Transverse colon (tissue), 4 donors: Measurements from ENCODE around the gene LCTL. TPM values are rescaled to one million over a fixed set of nuclear protein-coding genes. Genes with fewer than 3 reads are reported as not detected.
A peak's percentile ranks its signal among the peaks of the same experiment; 100 is the strongest.

ENCODE experiments used
- DNase-seq: peaks from one replicate; pipeline ENCODE4 v3.0.0-alpha.2; 2019
- H3K27ac ChIP-seq, 4 donors: fragments of 200-600 bp; sonication (generic); 2 replicates each; pipeline ENCODE4 v1.5.1; 2016 to 2018; ENCODE audit warnings: inconsistent platforms in 4 of 4
- H3K27me3 ChIP-seq: fragments of 200-600 bp; sonication (generic); 2 replicates; pipeline ENCODE4 v1.5.1; 2017; ENCODE audit warnings: inconsistent platforms
- H3K36me3 ChIP-seq, 4 donors: fragments of 200-600 bp; sonication (generic); 2 replicates each; pipeline ENCODE4 v1.5.1; 2017 to 2019; ENCODE audit warnings: inconsistent platforms in 4 of 4
- H3K4me1 ChIP-seq, 4 donors: fragments of 200-600 bp; sonication (generic); 2 replicates each; pipeline ENCODE4 v1.5.1; 2017 to 2020; ENCODE audit warnings: inconsistent platforms in 4 of 4
- H3K4me3 ChIP-seq, 4 donors: fragments of 200-600 bp; sonication (generic); 1 replicate in 1 of 4; 2 replicates in 3 of 4; pipeline versions ENCODE4 v1.5.1 to v1.6.1; 2017 to 2019; ENCODE audit warnings: inconsistent platforms in 4 of 4
- H3K9me3 ChIP-seq, 2 donors: fragments of 200-600 bp; sonication (generic); 2 replicates each; pipeline ENCODE4 v1.5.1; 2017 to 2019; ENCODE audit warnings: inconsistent platforms in 2 of 2
- CTCF ChIP-seq, 5 experiments: fragments of 200-600 bp in 3 of 5; fragments of 450-650 bp in 2 of 5; sonication (generic) in 3 of 5; IDR thresholded peaks; 1 replicate in 2 of 5; 2 replicates in 3 of 5; pipeline ENCODE4 v1.5.1; 2016 to 2017; ENCODE audit warnings: antibody characterized with exemption in 5 of 5, inconsistent platforms in 3 of 5, mild to moderate bottlenecking in 2 of 5, moderate library complexity in 1 of 5
- EP300 ChIP-seq: sonication (generic); formaldehyde crosslinking; IDR thresholded peaks from one replicate; pipeline ENCODE4 v1.6.1; 2017; ENCODE audit warnings: antibody characterized with exemption, low read depth
- POLR2A ChIP-seq: fragments of 450-650 bp; IDR thresholded peaks from one replicate; pipeline ENCODE4 v1.6.1; 2016; ENCODE audit warnings: antibody characterized with exemption, mild to moderate bottlenecking, moderate library complexity
- POLR2AphosphoS5 ChIP-seq, 3 donors: sonication (generic); formaldehyde crosslinking; IDR thresholded peaks; one replicate each; pipeline ENCODE4 v1.6.1; 2016; ENCODE audit warnings: antibody characterized with exemption in 3 of 3
- WGBS, 2 donors: methylation state at CpG; one replicate each; pipeline ENCODE4 v1.1.5; 2018; ENCODE audit warnings: low coverage in 1 of 2; 5-methylcytosine and 5-hydroxymethylcytosine counted together
- in situ Hi-C, 4 donors: fragments of 200-750 bp; cut with MboI; loops; one replicate each; pipeline versions ENCODE4 v1.15.0 to v1.15.1; 2017; ENCODE audit warnings: low sequenced_read_pairs in 3 of 4, low pct_ligation_motif_present in 1 of 4, low pct_unique_long_range_greater_than_20kb in 1 of 4
- intact Hi-C: fragments of 100-400 bp; cut with DNase I; formaldehyde crosslinking; loops from one replicate; pipeline ENCODE4 v1.15.1; 2023; ENCODE audit warnings: low total_unique reads
- total RNA-seq, 4 donors: library from RNA; depleted of rRNA; stranded (reverse); fragments of >200 nt; gene quantifications; one replicate each; pipeline ENCODE4 v1.1.0, GENCODE V29; 2016

LCTL gene
- total RNA-seq, 4 donors from 2014 or later = not detected

GRCh38 chr15:66567897-66568296 lies 2.1 kb upstream of the LCTL start:
- Histone ChIP-seq H3K27ac (no peak overlapping the region), H3K4me3 (no peak overlapping the region), H3K27me3 (no peaks in the 10 kb centered on the region), H3K4me1 (peaks cover 0 to 5% (median 0%) of the 10 kb centered on the region in 4 donors), H3K9me3 (no peaks in the 10 kb centered on the region), H3K36me3 (no peaks in the 10 kb centered on the region)
- in situ Hi-C loops = no loop called here
- no peak for DNase-seq
- TF ChIP-seq POLR2A = no peak
- TF ChIP-seq CTCF (IDR thresholded peaks at IDR 0.05) = no peak
- TF ChIP-seq EP300 = no peak
- no peak for TF ChIP-seq POLR2AphosphoS5 (IDR thresholded peaks at IDR 0.05)
- intact Hi-C loops = no loop called here
- WGBS, 2 donors = 62 to 87% methylated on average over 2 to 7 of the region's 7 CpGs

GRCh38 chr15:66566963-66567531 lies 1.2 kb upstream of the LCTL start:
- Histone ChIP-seq H3K27me3 (no peaks in the 10 kb centered on the region), H3K4me3 (no peak overlapping the region), H3K36me3 (no peaks in the 10 kb centered on the region), H3K9me3 (no peaks in the 10 kb centered on the region), H3K27ac (no peak overlapping the region), H3K4me1 (peaks cover 0 to 5% (median 0%) of the 10 kb centered on the region in 4 donors)
- 10% methylated on average over 11 of the region's 15 CpGs; no CpG with 5 or more reads in 1 of the 2 donors for WGBS, 2 donors
- in situ Hi-C loops = no loop called here
- TF ChIP-seq CTCF (IDR thresholded peaks at IDR 0.05) = peak; percentile 38 to 76 (median 63)
- TF ChIP-seq EP300 = no peak
- DNase-seq = peak; percentile 58
- intact Hi-C loops = no loop called here

- in situ Hi-C loops (no loop called here), intact Hi-C loops (no loop called here)
- H3K36me3 ChIP-seq = no peaks in the 10 kb centered on the region
- peaks cover 0 to 5% (median 0%) of the 10 kb centered on the region in 4 donors for H3K4me1 ChIP-seq
- no peaks in the 10 kb centered on the region for H3K27me3 ChIP-seq
- no peaks in the 10 kb centered on the region for H3K9me3 ChIP-seq
- DNase-seq = no peak
- 69 to 85% methylated on average over 7 to 9 of the region's 9 CpGs for WGBS, 2 donors
- no peak overlapping the region for H3K27ac ChIP-seq
- TF ChIP-seq POLR2A (no peak), POLR2AphosphoS5 (IDR thresholded peaks at IDR 0.05) (no peak), EP300 (no peak), CTCF (IDR thresholded peaks at IDR 0.05) (no peak)
- no peak overlapping the region for H3K4me3 ChIP-seq
Measured at GRCh38 chr15:66565141-66565641, 607 bp downstream of the LCTL start.

- no peak for DNase-seq
- Histone ChIP-seq H3K9me3 (no peaks in the 10 kb centered on the region), H3K4me3 (no peak overlapping the region), H3K4me1 (peaks cover 0 to 5% (median 0%) of the 10 kb centered on the region in 4 donors), H3K36me3 (no peaks in the 10 kb centered on the region), H3K27me3 (no peaks in the 10 kb centered on the region), H3K27ac (no peak overlapping the region)
- WGBS, 2 donors = 87 to 100% methylated on average over 1 to 18 of the region's 18 CpGs
- in situ Hi-C loops (no loop called here), intact Hi-C loops (no loop called here)
- no peak for TF ChIP-seq EP300
- no peak for TF ChIP-seq CTCF (IDR thresholded peaks at IDR 0.05)
- TF ChIP-seq POLR2A = no peak
- TF ChIP-seq POLR2AphosphoS5 (IDR thresholded peaks at IDR 0.05) = no peak
Measured at GRCh38 chr15:66564136-66565041, 1.4 kb downstream of the LCTL start.
